HT1080 (cell line): ENCODE measurements around the gene PPP1R1C. TPM values are rescaled to one million over a fixed set of nuclear protein-coding genes. Genes with fewer than 3 reads are reported as not detected.

Experiments used
- DNase-seq: peaks from one replicate; pipeline ENCODE4 v3.0.0-alpha.2; 2015; ENCODE audit warnings: low read depth
- total RNA-seq: library from RNA; depleted of rRNA; stranded (reverse); fragments of >200 nt; shearing (Covaris generic); gene quantifications from 2 replicates; pipeline ENCODE4 v1.2.3, GENCODE V29; 2014

Gene PPP1R1C
- total RNA-seq, 1 experiment from 2014 or later, result not detected

DNA sequence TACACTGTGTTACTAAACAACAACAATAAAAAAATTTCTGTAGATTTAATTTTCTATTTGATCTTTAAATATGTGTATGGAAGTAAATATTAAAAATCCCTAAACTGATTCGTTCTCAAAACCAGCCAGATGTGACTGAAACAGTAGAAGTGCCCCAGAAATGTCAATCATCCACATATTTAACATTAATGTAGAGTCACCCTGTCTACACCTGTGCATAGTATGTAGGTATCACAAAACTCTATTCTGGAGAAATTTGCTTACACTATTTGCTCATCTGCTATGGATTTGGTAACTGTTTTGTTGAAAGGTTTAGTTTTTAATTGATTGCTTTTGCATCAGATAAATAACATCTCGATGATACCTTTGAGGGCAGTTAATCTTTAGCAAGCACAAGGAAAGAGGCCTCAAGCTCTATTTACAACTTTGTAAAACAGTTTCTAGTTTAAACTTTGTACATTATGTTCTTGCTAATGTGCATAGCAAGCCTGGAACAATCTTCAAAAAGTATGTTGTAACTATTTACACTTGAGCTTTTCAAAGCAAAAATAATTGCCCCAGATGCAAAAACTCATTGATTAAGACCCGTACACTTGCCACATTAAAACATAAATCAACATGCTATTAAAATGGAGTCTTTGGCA, 76.8 kb downstream of the PPP1R1C start:
- DNase-seq, result no peak

DNA sequence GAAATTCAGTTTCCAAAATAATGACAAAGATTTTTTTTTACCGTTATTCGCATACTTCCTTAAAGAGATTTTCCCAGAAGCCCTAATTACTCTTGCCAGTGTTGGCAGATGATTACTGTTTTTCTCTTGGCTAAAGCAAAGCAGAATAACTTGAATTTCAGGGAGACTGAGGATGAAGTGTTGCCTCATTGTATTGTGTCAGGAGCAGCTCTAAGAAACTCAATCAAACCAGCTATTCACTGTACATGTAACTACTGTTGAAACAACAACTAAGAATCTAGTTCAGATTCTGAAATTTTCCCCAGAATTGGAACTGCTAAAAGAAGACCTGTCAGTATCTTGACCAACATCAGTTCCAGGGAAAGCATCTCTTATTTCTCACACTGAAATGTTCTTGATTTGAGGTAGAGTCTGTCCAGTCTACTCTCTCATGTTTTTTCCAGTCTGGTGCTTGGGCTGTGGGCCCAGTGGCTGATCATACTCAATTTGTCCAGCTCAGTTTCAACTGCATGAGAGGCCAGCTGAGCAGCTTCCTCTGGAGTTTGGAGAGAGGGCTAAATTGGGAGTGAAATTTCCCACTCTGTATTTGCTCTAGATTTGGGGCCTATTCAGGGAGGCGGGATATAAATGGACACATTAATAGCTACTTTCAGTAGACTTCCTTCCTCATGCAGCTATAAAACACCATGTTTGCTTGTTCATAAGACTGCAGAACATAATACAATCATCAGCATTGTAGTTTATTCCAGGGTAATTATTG, 78.5 kb downstream of the PPP1R1C start:
- no peak for DNase-seq

DNA sequence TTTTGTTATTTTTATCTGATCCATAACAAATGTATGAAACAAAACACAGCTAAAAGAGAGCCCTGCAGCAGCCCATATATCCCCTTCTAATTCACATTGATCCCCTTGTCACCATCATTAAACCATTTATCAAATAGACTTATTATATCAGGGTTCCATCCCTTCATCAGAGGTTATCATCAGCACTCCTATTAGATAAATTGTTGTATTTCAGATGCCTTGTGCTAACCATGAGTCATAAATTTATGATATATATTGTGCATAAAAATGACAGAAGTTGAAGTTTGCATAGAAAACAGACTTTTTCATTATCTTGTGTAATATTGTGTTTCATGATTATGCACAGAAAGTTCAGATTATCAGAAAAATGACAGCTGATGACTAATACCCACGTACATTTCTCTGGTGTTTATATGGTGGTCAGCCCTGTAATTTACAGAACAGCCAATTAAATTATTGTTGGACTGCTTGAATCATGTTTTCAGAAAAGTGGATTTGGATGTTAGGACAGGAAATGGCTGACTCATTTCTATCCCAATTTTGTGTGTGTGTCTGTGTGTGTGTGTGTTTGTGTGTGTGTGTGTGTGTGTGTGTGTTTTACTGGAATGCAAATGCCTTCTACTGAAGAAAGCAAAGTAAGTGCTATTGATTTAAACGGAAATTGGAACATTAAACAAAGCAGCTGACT, 80.9 kb downstream of the PPP1R1C start:
- DNase-seq, result peak; percentile 93

DNA sequence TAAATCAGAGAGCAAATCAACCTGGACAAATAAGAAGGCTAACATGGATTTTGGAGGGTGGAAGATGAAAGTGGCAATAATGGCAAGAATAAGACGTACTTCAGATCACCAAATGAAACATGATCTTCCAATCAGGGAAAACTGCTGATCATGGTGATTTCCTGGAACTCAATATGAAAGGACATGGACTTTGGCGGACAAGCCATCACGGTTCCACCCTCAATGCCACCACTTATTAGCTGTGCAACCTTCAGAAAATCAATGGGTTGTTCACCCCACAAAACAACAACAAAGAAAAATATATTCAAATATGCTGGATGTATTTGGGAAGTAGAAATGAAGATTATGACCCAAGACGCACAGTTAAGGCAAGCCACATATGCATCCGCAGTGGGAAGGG, 81.7 kb downstream of the PPP1R1C start:
- no peak for DNase-seq

DNA sequence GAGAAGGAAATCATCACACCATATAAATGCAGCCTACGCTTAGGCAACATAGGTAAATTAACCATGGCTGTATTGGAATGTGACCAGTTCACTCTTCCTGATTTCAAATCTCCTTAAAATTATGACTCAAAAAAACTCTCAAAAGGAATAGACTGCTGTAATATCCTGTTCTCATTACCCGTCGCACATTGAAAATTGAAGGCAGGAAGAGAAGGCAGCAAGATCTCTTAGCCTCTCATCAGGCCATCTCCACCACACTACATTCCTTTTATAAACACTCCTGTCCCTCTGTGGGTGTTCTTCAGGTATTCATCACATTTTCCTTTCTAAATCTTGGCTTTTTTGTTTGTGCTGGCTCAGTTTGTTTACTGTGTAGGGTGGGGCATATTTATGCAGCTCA, 83.2 kb downstream of the PPP1R1C start:
- DNase-seq, result peak; percentile 6

DNA sequence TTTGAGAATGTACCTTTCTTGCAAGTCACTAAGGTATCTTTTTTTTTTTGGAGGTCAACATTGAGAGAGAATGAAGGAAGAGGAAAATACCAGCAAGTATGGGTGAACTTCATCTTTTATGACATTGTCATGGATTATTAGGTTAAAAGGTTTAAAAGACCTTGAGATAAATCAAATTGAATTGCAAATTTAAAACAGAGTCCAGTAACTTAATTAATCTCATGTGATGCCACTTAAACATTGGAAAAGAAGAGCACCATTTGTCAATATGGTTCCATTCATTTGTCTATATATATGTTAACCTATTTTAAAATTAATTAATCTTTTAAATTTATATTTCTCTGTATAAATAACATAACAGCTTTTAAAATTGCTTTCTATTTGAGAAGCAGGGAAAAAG, 83.8 kb downstream of the PPP1R1C start:
- DNase-seq, result no peak

DNA sequence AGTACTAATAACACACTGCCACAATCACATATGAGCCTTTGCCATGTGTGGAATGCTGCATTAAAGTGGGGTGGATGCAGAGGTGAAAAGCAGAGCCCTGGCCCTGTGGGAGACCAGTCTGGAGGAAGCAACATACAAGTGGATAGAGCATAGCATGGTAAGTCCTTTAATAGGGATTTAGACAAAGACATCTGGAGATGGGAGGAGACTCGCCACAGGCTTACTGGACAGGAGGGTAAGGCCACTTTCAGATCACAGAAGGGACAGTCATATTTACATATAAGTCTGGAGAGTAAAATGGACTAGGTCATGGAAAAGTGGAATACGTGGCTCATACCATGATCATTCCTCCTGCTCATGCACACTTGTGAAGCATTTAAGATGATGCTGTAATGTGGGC, 84.3 kb downstream of the PPP1R1C start:
- DNase-seq, result no peak

DNA sequence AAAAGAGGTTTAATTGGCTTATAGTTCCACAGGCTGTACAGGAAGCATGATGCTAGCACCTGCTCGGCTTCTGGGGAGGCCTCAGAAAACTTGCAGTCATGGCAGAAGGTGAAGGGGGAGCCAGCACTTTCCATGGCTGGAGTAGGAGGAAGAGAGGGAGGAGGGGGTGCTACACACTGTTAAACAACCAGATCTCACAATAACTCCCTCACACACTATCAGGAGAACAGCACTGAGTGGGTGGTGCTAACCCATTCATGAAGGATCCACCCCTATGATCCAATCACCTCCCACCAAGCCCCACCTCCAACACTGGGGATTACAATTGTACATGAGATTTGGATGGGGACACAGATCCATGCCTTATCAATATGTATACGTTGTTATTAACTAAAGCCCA, 85.1 kb downstream of the PPP1R1C start:
- DNase-seq, result no peak

DNA sequence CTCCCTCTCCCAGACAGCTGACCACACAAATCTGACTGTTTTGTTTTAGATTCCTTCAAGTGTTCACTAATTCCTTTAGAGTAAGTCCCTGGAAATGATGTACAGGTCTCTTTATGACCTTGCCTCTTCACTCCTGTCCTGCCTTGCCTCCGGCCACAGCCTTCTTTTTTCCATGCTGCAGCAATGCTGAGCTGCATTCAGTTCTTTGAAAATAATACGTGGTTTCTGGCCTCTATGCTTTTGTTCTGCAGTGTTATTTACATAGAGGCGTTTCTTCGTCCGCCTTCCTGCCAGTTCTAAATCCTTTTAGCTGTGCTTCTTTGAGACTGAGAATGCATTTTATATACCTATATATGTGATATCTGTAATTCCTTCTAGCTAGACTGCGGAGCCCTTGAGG, 87.2 kb downstream of the PPP1R1C start:
- DNase-seq, result no peak

DNA sequence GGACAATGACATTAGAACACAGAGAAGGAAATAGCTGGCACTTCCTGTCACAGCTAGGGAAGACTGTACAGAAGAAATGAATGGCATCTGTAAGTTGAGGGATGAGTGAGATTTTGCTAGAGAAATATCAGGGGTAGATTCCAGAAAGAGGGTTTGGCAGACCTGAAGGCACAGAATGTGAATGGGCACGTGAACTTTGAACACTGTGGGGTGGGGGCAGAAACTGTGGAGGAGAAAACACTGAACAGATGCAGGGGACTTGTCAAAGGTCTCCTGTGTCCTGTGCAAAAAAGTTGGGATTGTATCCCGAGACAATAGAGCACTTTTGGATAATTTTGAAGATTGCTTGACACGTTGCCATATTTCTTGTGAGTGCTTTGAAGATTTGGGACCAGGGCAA, 88.0 kb downstream of the PPP1R1C start:
- no peak for DNase-seq

DNA sequence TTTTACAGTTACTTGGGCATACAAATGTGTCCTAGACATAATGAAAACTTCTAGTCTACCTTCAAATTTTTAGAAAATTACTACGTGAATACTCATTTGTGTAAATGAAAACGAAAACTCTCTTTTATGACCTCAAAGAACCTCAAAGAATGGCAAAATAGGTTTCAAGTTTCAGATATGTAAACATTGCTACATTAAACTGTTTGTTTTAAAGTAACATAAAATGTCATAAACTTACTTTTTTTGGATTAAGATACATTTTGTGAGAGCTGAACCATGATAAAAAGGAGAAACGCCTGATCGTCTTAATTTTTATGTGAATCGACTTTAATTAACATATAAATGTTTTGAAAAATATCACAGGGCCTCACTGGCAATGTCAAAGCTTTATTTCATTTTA, 91.4 kb downstream of the PPP1R1C start:
- DNase-seq, result no peak

DNA sequence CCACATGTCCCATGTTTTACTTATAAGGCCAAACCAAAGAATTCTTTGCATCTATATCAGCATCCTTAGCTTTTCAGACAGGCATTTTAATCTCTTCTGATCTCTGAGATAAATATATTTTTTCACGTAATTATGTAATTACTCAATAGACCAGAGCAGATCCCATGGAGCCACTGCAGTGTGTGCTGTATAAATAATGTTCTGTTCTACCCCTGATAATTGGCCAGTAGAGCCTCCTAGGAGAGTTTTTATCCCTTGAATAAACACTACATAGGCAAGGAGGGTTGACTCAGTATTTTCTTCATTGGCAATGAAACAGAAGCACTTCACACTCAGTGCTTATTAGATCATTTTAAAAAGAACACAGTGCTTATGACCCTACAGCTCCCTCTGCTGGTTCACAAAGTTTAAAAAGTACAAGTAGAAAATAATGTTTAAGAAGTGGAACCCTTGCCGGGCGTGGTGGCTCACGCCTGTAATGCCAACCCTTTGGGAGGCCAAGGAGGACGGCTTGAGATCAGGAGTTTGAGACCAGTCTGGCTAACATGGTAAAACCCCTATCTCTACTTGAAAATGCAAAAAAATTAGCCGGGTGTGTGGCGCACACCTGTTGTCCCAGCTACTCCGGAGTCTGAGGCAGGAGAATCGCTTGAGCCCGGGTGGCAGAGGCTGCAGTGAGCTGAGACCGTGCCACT, 91.9 kb downstream of the PPP1R1C start:
- DNase-seq, result peak; percentile 74

DNA sequence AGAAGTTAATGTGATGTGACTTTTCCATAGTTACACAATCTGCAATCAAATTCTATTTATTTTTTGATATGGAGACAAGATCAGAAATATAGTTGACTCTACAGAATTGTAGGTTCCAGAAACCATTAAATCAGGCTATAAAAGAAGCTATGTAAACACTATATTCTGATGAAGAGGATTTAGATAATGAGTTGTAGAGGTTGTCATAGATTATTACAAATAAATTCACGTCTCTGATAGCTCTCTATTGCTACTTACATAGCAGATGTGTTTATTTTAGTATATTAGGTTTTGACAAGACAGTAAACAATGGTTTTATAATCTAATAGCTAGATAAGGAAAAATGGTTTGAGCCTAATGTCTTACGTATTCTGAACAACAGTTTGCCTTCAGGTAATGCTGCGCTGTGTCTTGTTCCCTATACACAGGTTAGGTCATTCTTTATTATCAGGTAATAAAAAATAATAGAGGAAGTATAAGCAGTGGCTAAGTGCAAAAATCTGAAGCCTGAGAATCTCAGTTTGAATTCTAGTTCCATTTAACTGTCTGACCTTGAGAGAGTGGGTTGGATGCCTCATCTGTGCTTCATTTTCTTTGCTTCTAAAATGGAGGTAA, 93.4 kb downstream of the PPP1R1C start:
- no peak for DNase-seq

DNA sequence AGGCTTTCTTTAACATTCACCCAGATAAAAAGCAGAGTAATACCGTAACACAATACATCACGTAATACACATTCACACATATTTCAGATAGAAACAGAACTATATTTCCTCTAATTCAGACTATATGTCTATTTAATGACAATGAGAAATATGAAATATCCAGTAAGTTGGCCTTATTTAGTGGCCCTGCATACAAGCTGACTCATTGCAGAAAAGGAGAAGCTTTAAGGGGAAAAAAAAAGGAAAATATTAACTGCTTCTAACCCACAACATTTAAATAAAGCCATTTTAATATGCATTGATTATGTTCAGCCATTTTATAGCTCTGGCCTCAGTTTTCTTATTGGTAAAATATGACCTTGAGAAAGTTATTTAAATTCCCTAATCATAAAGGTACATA, 94.8 kb downstream of the PPP1R1C start:
- no peak for DNase-seq

DNA sequence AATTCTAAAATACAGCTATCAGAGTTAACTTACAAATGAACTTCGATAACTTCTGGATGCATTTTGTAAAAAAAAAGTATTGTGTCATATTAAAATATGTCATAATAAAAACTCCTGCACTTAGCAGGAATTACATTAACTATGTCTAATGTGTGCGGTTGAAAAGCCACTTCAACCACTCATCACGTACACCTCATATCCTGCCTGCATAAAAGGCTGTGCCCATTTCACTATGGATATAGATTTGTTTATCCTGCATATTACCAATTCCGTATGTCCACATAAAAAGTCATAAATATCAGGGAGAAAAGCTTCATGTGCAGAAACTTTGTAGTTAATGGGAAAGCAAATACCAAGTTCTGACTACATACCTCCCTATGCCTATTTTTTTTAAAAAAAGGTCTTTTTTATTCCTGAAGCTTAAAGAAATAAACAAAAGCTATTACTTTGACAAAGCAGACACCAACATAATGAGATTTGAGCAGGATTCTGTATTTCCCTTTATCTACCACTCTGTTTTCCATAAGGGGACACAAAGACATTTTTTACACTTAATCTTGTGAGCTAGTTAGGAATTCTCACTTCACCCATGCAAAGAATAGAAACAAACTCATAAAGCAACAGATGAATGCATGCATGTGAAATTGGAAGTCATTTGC, 96.1 kb downstream of the PPP1R1C start:
- DNase-seq, result peak; percentile 30

DNA sequence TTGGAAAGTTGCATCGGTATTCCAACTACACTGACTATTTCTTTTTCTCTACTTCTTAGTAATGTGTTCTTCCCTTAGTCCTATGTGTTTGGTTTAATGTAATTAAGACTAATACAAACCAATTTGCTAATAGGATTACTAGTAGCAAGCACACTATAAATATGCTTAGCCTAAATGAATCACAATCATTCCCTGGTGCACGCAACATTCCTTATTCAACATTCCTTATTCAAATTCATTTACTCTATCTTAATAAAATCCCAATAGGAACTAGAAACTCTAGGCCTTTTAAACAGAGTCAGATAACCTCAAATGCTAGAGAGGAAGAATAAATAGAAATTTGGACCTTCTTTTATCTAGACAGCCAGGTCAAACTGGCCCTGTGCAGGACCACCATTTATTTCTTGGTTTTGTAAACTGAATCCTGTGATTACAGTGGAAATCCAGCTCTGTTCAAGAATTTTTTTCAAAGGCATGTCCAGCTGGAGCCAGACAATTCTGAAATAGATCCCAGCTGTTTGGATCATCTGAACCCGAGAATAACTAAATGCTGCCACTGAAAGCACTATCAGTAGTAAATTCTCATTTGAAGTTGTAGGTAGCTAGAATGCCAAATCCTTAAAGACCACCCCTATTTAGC, 103.1 kb downstream of the PPP1R1C start:
- DNase-seq, result no peak

DNA sequence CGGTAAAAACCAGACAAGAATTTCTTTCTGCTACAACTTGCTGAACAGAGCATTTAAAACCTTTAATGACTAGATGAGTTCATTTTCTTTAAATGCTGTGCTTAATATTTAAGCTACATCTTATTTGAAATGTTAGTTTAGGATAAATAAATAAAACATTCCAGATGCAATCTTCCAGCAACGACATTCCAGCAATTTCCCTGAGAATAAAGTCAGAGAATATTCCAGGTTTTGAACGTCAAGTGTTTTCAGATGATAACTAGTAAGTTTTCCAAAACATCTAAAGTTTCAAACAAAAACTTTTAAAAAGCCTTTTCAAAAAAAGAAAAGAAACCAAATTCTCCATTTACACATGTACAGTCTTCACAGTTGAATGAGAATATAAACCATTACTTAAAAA, 104.8 kb downstream of the PPP1R1C start:
- no peak for DNase-seq

DNA sequence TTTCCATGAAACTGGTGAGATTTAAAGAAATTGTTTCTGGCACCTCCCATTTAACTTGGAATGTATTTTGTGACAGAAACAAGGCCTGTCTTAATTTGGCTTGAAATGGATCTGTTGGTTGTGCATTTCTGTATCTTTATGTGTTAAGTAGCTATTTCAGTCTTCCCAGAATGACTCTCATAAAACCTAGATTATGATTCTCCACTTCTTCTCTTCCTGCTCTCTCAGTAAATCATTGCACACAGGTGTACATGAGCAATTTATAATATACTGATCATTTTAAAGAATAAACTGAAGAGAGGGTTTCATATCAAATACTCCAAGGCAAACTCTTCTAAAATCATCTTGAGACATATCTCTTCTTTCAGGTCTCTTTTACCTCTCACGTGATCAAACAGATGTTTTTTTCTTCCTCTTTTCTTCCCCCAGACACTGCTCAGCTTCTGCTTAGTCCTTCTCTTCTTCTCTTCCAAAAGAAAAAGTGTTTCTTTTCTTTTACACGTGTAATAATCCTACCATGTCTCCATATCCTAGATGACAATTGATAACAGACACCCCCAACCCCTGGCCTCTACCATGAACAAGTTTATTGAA, 112.0 kb downstream of the PPP1R1C start:
- no peak for DNase-seq

DNA sequence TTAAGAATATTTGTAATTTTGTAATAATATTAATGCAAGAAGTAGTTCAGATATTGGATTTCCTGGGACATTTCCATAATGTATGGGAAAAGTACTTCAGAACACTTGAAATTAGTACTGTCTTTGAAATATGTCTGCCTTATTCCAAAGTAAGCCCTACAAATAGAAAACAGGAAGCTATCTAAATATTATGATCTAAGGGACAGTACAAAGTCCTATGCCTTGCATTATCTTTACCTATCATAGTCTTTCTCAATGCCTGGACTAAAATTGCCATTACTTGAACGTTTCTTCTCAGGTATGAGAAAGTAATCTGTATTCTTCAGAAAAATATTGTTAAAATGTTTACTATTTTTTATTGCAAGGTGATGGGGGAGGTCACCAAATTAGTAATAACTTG, 113.0 kb downstream of the PPP1R1C start:
- no peak for DNase-seq

DNA sequence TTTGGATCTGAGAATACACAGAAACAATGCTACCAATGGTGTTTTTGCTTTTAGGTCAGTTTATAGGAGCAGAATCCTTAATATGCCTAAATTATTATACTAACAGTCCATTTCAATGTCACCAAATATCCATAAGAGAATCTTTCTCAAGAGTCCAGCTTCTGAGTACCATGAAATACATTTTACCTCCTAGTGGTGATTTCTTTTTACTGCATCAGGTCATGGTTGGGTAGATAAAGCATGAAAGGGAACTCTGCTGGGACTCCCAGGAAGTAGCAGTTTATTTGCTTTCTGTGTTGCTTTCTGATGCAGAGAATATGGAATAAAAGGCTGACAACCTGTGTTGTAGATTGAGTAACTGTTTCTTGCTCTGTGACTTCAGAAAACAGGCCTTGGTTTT, 115.6 kb downstream of the PPP1R1C start:
- peak; percentile 17 for DNase-seq
